ENCODE data around the gene COTL1. TPM values are rescaled to one million over a fixed set of nuclear protein-coding genes. Genes with fewer than 3 reads are reported as not detected.
"Not testable (repeated sequence)": the region's sequence is repeated elsewhere in the genome, so short reads cannot be mapped to it uniquely, and the experiment has no call there.

The COTL1 gene
- total RNA-seq, 4 donors from 2014 or later, result 29.9 to 84.9 (median 52.6) TPM

GRCh38 chr16:84524346-84524920, 93.4 kb downstream of the COTL1 start:
- 89 to 90% methylated on average over 14 of the region's 14 CpGs for WGBS, 2 donors
- H3K4me3 ChIP-seq, result no peak overlapping the region
- no peaks in the 10 kb centered on the region for H3K36me3 ChIP-seq
- H3K27me3 ChIP-seq, result no peaks in the 10 kb centered on the region
- no peak overlapping the region for H3K27ac ChIP-seq
- TF ChIP-seq CTCF (IDR thresholded peaks at IDR 0.05), result no peak
- TF ChIP-seq EP300 (IDR thresholded peaks at IDR 0.05), result no peak
- no peak for TF ChIP-seq POLR2A (IDR thresholded peaks at IDR 0.05)
- DNase-seq (ENCODE audit: low spot score in 2 of 2), result no peak
- H3K4me1 ChIP-seq, result peaks cover 0 to 21% (median 16%) of the 10 kb centered on the region in 4 donors
- peaks cover 0 to 9% (median 0%) of the 10 kb centered on the region in 4 donors for H3K9me3 ChIP-seq

GRCh38 chr16:84521497-84521770, 96.4 kb downstream of the COTL1 start:
- H3K4me3 ChIP-seq, result no peak overlapping the region
- TF ChIP-seq CTCF (IDR thresholded peaks at IDR 0.05), result no peak
- TF ChIP-seq EP300 (IDR thresholded peaks at IDR 0.05), result no peak
- TF ChIP-seq POLR2A (IDR thresholded peaks at IDR 0.05), result no peak
- no peaks in the 10 kb centered on the region for H3K36me3 ChIP-seq
- H3K27me3 ChIP-seq, result no peaks in the 10 kb centered on the region
- 59 to 69% methylated on average over 4 of the region's 4 CpGs for WGBS, 2 donors
- no peak for DNase-seq (ENCODE audit: low spot score in 2 of 2)
- no peak overlapping the region for H3K27ac ChIP-seq
- peaks cover 0 to 7% (median 0%) of the 10 kb centered on the region in 4 donors for H3K9me3 ChIP-seq
- peaks cover 0 to 2% (median under 1%) of the 10 kb centered on the region in 4 donors for H3K4me1 ChIP-seq

DNA sequence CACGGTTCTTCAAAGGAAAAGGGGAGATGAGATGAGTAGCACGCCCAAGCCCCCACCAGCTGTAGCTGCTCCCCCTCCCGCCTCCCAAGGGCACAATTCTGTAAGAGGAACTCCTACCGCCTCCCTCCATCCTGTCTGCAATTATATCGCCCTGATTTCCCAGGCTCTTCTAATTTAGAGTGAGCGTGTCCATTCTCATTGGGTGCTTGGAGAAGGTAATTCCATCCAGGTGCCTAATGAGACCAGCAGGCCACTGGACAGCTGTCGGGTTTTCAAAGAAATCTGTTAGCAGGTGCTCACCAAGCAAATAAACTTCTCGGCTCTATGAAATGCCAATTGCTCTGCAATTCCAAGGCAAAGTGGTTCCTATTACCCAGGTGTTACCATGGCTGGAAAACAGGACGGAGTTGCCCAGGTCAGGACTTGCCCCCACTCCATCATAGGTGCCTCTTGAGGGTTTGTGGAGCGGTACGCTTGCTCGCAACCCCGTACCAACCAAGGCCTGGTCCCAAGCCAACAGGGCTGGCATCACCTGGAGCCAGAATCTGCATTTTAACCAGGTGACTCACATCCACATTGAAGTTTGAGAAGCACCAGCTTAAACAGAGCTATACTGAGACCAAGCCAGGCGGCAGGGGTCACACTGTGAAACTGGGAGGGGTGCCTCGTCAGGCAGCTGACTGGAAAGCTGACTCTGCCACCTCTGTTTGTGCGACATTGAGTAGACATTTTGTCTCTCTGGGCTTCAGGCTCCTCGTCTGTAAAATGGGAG, 97.0 kb downstream of the COTL1 start:
- WGBS, 2 donors, result 67 to 71% methylated on average over 11 to 17 of the region's 17 CpGs
- TF ChIP-seq CTCF (IDR thresholded peaks at IDR 0.05), result no peak
- no peak for TF ChIP-seq EP300 (IDR thresholded peaks at IDR 0.05)
- TF ChIP-seq POLR2A (IDR thresholded peaks at IDR 0.05), result no peak
- Histone ChIP-seq H3K9me3 (peaks cover 0 to 7% (median 0%) of the 10 kb centered on the region in 4 donors), H3K27me3 (no peaks in the 10 kb centered on the region), H3K4me1 (no peaks in the 10 kb centered on the region), H3K4me3 (no peak overlapping the region), H3K27ac (no peak overlapping the region), H3K36me3 (no peaks in the 10 kb centered on the region)
- no peak for DNase-seq (ENCODE audit: low spot score in 2 of 2)

DNA sequence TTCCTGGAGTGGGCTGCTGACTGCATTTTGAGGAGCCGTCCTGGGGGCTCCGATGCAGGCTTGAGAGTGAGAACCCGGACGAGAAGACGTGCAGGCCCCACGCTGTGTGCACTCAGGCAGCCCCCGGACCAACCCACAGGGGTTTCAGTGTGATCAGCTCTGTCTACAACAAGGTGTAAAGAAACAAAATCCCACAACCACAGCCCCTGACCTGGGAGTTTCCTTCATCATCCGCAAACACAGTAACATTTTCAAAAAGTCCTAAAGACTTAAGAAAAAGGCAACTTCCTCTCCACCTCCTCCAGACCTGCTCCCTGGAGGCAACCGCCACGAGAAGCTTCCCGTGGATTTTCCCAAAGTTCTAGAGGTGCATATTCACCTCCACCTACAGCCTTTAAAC, 98.0 kb downstream of the COTL1 start:
- Histone ChIP-seq H3K4me1 (no peaks in the 10 kb centered on the region), H3K27me3 (no peaks in the 10 kb centered on the region), H3K27ac (no peak overlapping the region), H3K9me3 (peaks cover 0 to 7% (median 0%) of the 10 kb centered on the region in 4 donors), H3K36me3 (no peaks in the 10 kb centered on the region), H3K4me3 (no peak overlapping the region)
- WGBS, 2 donors, result 61 to 75% methylated on average over 11 of the region's 11 CpGs
- DNase-seq (ENCODE audit: low spot score in 2 of 2), result no peak
- no peak for TF ChIP-seq CTCF (IDR thresholded peaks at IDR 0.05)
- TF ChIP-seq POLR2A (IDR thresholded peaks at IDR 0.05), result no peak
- no peak for TF ChIP-seq EP300 (IDR thresholded peaks at IDR 0.05)

- DNase-seq (ENCODE audit: low spot score in 2 of 2), result no peak
- no peak overlapping the region for H3K4me3 ChIP-seq
- H3K27me3 ChIP-seq, result no peaks in the 10 kb centered on the region
- TF ChIP-seq EP300 (IDR thresholded peaks at IDR 0.05) (no peak), CTCF (IDR thresholded peaks at IDR 0.05) (no peak)
- WGBS, 2 donors, result 88 to 94% methylated on average over 17 of the region's 17 CpGs
- H3K36me3 ChIP-seq, result no peaks in the 10 kb centered on the region
- H3K27ac ChIP-seq, result no peak overlapping the region
- H3K9me3 ChIP-seq, result peaks cover 0 to 7% (median 0%) of the 10 kb centered on the region in 4 donors
- no peaks in the 10 kb centered on the region for H3K4me1 ChIP-seq
Observed at GRCh38 chr16:84518804-84519341, 99.0 kb downstream of the COTL1 start.

GRCh38 chr16:84518220-84518619, 99.7 kb downstream of the COTL1 start:
- H3K4me3 ChIP-seq; H3K27me3 ChIP-seq; H3K9me3 ChIP-seq; H3K27ac ChIP-seq; H3K36me3 ChIP-seq; H3K4me1 ChIP-seq; DNase-seq (ENCODE audit: low spot score in 2 of 2): not testable (repeated sequence)
- WGBS, 2 donors, result 93 to 97% methylated on average over 3 of the region's 3 CpGs
